HEK293T (cell line): ENCODE measurements around the gene CHKA.
A peak's percentile ranks its signal among the peaks of the same experiment; 100 is the strongest.

ENCODE experiments used
- CTCF ChIA-PET: fragments of 350-600 bp; formaldehyde crosslinking; extraction: SDS; loops from one replicate; lab custom pipeline; 2021; ENCODE audit warnings: antibody characterized with exemption, inconsistent platforms; lab: Yijun Ruan, JAX
- POLR2A ChIA-PET: fragments of 350-600 bp; formaldehyde crosslinking; extraction: SDS; loops from one replicate; lab custom pipeline; 2020; ENCODE audit warnings: antibody characterized with exemption, inconsistent platforms; lab: Yijun Ruan, JAX
- DNase-seq: peaks from one replicate; pipeline ENCODE4 v3.0.0; 2012; ENCODE audit warnings: mixed read lengths; ENCODE audit errors: extremely low spot score
- ARNT ChIP-seq: fragments of 450-650 bp; IDR thresholded peaks from 2 replicates; pipeline ENCODE4 v1.6.1; 2017; ENCODE audit warnings: mild to moderate bottlenecking
- BHLHE40 ChIP-seq: fragments of 450-650 bp; IDR thresholded peaks from 2 replicates; pipeline ENCODE4 v1.6.1; 2016; ENCODE audit warnings: mild to moderate bottlenecking, moderate library complexity, borderline replicate concordance
- CTBP1 ChIP-seq: fragments of 450-650 bp; IDR thresholded peaks from 2 replicates; pipeline ENCODE4 v1.6.1; 2016; ENCODE audit warnings: borderline replicate concordance
- ELF4 ChIP-seq: fragments of 450-650 bp; IDR thresholded peaks from 2 replicates; pipeline ENCODE4 v1.6.1; 2017; ENCODE audit warnings: antibody characterized with exemption
- FOXA1 ChIP-seq: fragments of 450-650 bp; IDR thresholded peaks from 2 replicates; pipeline ENCODE4 v1.6.1; 2016; ENCODE audit warnings: mild to moderate bottlenecking
- FOXK2 ChIP-seq: fragments of 450-650 bp; IDR thresholded peaks from 2 replicates; pipeline ENCODE4 v1.6.1; 2016; ENCODE audit warnings: mild to moderate bottlenecking
- FOXM1 ChIP-seq: fragments of 450-650 bp; IDR thresholded peaks from 2 replicates; pipeline ENCODE4 v1.6.1; 2017; ENCODE audit warnings: mild to moderate bottlenecking, borderline replicate concordance
- HDGF ChIP-seq: fragments of 450-650 bp; IDR thresholded peaks from 2 replicates; pipeline ENCODE4 v1.6.1; 2017; ENCODE audit warnings: antibody characterized with exemption, borderline replicate concordance
- L3MBTL2 ChIP-seq: fragments of 450-650 bp; conservative IDR thresholded peaks from 2 replicates; pipeline ENCODE4 v1.6.1; 2016; ENCODE audit warnings: mild to moderate bottlenecking
- LEF1 ChIP-seq: fragments of 450-650 bp; IDR thresholded peaks from 2 replicates; pipeline ENCODE4 v1.6.1; 2017; ENCODE audit warnings: mild to moderate bottlenecking, borderline replicate concordance
- NFRKB ChIP-seq: fragments of 450-650 bp; IDR thresholded peaks from 2 replicates; pipeline ENCODE4 v1.6.1; 2016; ENCODE audit warnings: mild to moderate bottlenecking, moderate library complexity
- SP1 ChIP-seq: fragments of 450-650 bp; IDR thresholded peaks from 2 replicates; pipeline ENCODE4 v1.6.1; 2017
- SUZ12 ChIP-seq: fragments of 450-650 bp; IDR thresholded peaks from 2 replicates; pipeline ENCODE4 v1.6.1; 2016; ENCODE audit warnings: mild to moderate bottlenecking
- TARDBP ChIP-seq: fragments of 450-650 bp; IDR thresholded peaks from 2 replicates; pipeline ENCODE4 v1.6.1; 2016
- ZNF384 ChIP-seq: fragments of 450-650 bp; IDR thresholded peaks from 2 replicates; pipeline ENCODE4 v1.6.1; 2016
- TF ChIP-seq, protein P1 (sequence below): fragments of 450-650 bp; IDR thresholded peaks from 2 replicates; pipeline ENCODE4 v1.6.1; 2016

The CHKA gene

DNA sequence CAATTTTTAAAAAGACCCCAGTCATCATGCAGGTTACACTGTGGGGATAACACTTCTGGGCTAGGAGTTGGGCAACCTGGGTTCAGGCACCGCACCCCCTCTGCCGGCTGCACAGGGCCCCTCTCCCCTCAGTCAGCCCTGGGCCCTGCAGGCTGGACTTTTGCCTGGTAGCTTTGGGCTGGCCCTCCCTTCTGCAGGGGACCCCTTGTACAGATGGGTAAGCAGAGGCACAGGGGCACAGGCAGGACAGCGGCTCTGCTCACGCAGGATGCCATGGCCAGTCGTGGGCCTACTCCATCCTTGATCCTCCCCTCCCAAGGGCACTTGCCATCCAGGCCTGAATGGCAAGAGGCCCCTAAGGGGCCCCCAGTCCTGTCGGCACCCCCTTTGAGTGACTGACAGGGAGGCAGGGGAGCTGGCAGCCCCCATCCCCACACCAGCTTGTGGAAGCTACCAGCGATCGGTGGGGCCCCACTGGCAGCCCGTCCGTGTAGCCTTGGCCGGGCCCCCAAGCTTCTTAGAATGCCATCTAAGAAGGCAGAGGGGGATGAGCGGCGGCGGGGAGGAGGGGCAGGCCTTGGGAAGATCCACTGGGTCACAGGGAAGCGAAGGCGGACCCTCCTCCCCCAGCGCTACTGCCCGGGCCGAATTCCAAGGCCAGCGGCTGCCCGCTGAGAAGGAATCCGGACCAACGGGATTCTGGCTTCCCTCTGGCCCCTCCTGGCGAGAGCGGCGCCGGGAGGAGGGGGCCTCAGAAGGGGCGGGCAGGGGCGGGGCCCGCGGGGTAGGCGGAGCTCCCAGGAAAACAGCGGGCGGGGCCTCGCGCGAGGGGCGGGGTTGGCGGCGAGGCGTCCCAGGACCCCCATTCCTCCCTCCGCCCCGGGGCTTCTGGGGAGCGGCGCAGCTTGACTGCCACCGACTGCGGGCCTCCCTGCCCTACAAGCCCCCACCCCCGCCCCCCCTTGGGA is 6.8 kb upstream of the CHKA start:
- ChIA-PET CTCF (no interaction called here), POLR2A (no interaction called here)
- TF ChIP-seq NFRKB, result no peak
- no peak for TF ChIP-seq SUZ12
- TF ChIP-seq ZNF384, result no peak
- no peak for DNase-seq

DNA sequence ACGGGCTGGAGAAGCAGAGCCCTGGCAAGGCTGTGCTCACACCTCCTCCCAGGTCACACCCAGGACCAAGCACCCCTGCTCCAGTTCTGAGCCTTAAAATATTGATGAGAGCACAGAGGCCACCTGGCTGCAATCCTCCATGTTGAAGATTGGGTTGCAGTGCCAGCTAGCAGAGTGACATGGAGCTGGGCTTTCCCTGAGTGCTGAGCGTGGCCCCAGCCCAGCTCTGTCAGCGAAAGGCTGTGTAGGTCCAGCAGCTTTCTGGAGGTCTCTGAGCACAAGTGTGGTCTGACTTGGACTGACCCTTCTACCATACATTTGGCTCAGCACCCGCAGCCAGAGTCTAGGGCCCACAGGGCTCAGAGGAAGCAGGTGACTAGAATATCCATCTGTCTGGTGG is 4.0 kb upstream of the CHKA start:
- no peak for DNase-seq
- TF ChIP-seq, protein P1, sequence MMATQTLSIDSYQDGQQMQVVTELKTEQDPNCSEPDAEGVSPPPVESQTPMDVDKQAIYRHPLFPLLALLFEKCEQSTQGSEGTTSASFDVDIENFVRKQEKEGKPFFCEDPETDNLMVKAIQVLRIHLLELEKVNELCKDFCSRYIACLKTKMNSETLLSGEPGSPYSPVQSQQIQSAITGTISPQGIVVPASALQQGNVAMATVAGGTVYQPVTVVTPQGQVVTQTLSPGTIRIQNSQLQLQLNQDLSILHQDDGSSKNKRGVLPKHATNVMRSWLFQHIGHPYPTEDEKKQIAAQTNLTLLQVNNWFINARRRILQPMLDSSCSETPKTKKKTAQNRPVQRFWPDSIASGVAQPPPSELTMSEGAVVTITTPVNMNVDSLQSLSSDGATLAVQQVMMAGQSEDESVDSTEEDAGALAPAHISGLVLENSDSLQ, result no peak
- TF ChIP-seq ARNT, result no peak
- TF ChIP-seq TARDBP, result no peak
- POLR2A ChIA-PET, result no interaction called here
- CTCF ChIA-PET, result no interaction called here

DNA sequence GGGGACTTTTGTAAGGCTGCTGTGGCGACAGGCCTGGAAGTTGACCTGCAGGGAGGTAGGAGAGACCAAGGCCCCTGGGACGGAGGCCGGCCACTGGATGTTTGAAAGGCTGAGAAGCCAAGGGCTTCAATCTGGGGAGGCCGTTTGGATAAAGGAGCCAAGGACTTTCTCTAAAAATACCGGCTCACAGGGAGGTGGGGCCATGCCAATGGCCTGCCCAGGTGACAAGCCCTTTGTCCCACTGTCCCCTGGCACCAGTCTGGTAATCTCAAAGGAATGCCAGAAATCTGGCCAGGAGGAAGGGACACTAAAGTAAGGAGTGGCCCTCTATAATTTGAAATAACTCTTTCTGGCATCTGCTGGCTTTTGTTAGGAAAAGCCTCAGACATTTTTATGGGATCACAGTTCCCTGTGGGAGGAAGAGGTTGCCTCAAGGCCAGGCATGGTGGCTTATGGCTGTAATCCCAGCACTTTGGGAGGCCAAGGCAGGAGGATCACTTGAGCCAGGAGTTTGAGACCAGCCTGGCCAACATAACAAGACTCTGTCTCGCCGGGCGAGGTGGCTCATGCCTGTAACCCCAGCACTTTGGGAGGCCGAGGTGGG is 1.9 kb upstream of the CHKA start:
- no peak for DNase-seq
- CTCF ChIA-PET, result no interaction called here
- POLR2A ChIA-PET, result no interaction called here

DNA sequence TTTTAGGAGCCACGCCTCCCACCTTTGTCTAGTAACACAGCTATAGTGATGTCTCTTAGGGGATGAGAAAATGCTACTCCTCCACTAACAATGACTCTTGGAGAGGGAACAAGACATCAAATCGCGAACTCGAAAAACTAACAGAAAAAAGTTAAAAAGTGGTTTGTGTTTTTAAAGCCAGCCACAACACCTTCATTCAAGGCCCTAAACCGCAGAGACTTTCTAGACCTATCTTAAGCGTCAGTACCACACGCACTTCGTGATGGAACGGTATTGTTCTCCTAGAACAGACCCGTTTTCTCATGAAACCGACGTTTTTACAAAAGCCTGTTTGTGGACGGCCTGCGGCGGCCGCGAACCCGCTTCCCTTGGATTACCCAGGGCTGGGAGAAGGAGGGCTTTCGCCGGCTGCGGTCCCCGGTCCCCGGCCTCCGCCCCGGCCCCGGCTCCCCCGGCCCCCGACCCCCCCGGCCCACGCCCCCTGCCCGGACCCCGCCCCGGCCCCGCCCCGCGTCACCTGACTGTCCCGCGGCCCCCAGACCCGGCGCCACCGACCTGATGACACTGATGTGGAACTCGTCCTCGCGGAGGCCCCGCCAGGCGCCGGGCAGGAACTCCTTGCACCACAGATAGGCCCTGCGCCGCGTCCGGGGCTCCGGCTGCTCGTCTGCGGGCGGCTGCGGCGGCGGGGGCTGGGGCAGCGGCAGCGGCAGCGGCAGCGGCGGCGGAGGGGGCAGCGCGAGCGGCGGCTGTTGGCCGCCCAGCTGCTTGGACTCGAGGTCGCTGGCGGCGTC is 718 bp downstream of the CHKA start:
- POLR2A ChIA-PET, result interaction anchor here (1.3 kb wide), 1 partner anchor 12 kb away, joined by 4 read pairs; no protein-coding TSS in a partner anchor
- peak; percentile 39 for DNase-seq
- CTCF ChIA-PET, result no interaction called here
- TF ChIP-seq ZNF384 (0 out of 2 replicates have a peak, but pooled peaks have one; percentile 21), SUZ12 (no peak), HDGF (no peak), TARDBP (no peak)

More for the DNA sequence above, 1.9 kb upstream of the CHKA start:
- TF ChIP-seq, protein P1, result no peak
- TF ChIP-seq BHLHE40 (no peak), SUZ12 (no peak), FOXK2 (no peak), LEF1 (no peak), ZNF384 (no peak), CTBP1 (no peak), FOXA1 (no peak), ARNT (no peak), HDGF (no peak), L3MBTL2 (no peak), NFRKB (no peak)

DNA sequence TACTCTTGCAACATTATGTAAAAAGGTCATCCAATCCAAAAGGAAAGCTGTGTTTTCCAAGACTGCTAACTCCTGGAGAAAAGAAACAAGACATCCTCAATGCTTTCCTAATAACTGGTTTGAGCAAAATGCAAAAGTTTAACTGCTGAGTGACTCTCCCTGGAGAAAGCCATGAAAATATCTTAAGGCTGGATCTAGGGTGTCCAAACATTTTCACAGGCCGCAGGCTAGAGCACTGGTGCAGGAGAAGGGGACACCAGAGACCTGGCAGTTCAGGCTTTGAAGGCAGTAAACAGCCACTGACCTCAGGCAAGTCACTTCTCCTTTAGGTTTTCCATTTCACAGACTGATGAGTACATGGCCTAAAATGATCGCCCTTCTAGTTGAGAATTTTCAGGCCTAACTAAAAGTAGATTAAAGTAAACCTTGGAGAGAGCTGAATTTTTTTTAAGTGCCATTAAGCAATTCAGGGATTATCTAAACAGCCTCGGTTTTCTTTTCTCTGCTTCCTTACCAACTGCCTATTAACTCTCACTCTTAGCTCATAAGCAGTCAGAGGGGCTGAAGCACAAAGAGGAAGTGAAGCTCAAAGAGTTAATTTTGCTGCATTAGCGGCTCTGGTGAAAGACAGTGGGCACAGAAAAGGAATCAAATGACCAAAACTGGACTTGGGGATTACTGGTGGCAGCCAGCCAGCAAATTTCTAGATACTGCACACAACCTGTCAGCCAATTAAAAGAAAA is 2.3 kb downstream of the CHKA start:
- DNase-seq, result no peak
- CTCF ChIA-PET, result no interaction called here
- POLR2A ChIA-PET, result interaction anchor here (0.9 to 1.4 kb wide), 2 partner anchors 12 to 19 kb away, joined by 3 to 8 read pairs; no protein-coding TSS in a partner anchor
- TF ChIP-seq CTBP1 (no peak), HDGF (no peak), L3MBTL2 (no peak)
- TF ChIP-seq, protein P1, result no peak

DNA sequence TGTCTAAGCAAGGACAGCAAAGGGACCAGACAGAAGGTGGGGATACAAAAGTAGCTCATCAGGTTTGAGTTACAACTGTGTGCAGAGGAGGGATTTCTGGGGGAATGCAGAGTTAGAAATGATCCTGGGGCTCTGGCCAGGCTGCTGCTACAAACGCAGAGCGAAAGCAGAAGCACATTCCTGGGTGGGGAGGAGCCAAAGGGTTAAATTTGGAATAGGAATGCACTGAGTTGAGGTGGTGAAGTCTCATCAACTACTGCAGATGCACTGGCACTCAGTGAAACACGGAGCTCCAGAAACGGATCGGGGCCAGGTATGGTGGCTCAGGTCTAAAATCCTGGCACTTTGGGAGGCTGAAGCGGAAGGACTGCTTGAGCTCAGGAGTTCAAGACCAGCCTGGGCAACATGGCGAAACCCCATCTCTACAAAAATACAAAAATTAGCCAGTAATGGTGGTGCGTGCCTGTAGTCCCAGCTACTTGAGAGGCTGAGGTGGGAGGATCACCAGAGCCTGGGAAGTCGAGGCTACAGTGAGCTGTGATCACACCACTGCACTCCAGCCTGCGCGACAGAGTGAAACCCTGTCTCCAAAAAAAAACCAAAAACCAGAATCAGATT is 3.2 kb downstream of the CHKA start:
- POLR2A ChIA-PET, result interaction anchor here (0.9 to 1.4 kb wide), 3 partner anchors 11 to 29 kb away, joined by 3 to 8 read pairs (median 3); no protein-coding TSS in a partner anchor
- CTCF ChIA-PET, result interaction anchor here (0.6 kb wide), 1 partner anchor 267 kb away, joined by 3 read pairs; no protein-coding TSS in a partner anchor
- no peak for DNase-seq
- TF ChIP-seq SP1 (no peak), BHLHE40 (no peak), ELF4 (no peak), NFRKB (no peak), TARDBP (no peak), ZNF384 (no peak), FOXK2 (no peak), FOXA1 (no peak), L3MBTL2 (no peak), FOXM1 (no peak), ARNT (no peak), CTBP1 (no peak), SUZ12 (no peak), LEF1 (no peak), HDGF (no peak)
- TF ChIP-seq, protein P1, result no peak
